RCC 7860 (cell line): ENCODE data around the gene SLC45A3.

ENCODE experiments used
- DNase-seq: peaks from one replicate; pipeline ENCODE4 v3.0.0-alpha.2; 2015; ENCODE audit warnings: low spot score
- FAIRE-seq: peaks from 2 replicates; lab custom pipeline; 2012; peaks lifted over from hg19 to GRCh38; lab: Jason Lieb, UNC

SLC45A3 gene

DNA sequence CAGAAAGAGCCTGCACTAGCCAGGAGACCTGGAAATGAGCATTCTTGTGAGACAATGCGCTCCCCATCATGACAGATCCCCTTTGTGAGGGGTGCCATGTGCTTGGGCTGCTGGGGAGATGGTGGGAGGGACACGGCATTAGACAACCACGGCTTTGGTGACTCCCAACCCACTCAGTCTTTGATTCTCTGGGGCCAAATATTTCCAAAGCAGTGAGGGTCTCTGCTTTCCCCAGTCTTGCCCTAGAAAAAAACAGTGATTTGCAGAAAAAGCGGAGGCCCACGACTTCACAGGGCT, 10.2 kb downstream of the SLC45A3 start:
- no peak for FAIRE-seq
- no peak for DNase-seq

DNA sequence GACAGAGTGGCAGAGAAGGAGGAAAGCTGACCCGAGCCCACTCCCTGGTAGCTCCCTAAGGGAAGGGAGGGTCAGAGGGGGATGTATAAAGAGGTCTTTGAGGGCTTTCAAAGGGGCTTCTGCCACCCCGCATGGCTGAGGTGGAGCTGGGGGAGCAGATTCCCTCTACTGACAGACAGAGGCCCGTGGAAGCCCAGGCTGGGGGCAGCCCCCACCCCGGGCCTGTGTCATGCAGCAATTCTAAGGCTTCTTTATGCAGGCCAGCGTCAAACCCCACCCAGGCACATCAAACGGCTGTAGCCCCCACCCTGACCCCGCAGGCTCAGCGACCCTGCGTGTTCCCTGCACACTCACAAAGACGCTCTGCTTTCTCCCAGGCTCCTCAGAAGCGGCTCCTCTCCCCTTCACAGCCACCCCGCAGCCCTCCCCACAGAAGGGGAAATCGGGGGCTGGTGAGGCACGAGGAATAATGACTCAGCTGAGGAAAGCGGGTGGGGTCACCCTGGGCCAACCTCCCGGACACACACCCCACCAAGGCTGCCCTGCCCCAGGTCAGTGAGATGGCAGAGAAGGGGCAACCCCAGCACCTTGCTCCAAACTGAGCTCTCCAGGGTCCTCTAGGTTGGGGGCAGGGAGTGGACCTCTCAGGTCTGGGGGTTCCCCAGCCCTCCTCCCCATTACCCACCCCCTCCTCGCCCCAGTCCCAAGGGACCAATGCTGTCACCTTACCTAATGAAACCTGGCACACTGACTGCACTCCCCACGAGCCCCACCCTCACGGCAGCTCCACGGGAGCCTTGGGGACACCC, 10.8 kb downstream of the SLC45A3 start:
- DNase-seq (no peak), FAIRE-seq (no peak)

DNA sequence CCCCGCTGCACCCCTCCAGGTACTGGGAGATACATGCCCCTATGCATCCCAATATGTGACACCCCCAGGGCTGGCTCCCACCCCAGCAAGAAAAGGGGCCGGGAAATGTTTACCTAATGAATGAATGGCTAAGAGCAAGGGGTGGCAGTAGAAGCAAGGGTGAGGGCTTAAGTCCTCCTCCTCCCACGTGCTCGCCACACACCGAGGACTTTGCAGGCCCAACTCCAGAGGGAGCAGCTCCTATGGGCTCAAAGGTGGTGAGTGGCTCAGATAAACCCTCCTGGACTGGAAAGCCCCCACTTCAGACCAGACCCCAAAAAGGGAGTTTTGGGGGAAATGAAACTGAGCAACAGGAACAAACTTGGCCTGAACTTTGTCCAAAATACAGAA, 11.4 kb downstream of the SLC45A3 start:
- DNase-seq, result no peak
- FAIRE-seq, result no peak

DNA sequence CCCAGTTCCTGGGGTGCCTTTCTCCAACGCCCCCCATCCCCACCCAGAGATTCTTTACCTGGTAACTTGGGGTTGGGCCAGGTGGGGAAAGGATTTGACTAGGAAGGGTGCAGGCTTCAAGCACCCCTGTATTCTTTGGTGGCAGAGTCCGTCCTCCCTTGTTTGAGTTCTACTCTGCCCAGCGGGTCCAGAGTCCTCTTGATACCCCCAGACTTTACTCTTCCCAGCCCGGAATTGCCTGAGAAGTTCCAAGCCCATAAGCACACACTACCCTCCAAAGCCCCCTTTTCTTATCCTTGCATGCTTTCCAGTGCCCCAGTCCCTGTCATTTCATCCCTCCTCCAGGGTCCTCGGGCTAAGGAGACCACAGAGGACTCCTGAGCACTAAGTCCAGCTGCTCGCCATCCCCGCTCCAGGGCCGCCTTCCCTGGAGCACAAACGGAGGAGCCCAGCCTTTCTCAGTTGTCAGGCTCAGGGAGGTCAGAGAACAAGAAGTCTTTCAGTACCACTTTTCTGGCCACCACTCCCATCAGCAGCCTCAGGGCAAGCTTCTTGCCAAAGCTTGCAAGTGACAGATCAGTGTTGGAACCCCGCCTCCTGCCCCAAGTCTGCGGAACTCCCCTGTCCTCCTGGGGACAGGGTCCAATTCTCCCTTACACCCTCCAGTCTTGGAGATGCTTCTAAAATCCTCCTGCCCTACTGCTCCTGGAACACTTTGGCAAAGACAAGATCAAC, 12.2 kb downstream of the SLC45A3 start:
- FAIRE-seq, result no peak
- no peak for DNase-seq

DNA sequence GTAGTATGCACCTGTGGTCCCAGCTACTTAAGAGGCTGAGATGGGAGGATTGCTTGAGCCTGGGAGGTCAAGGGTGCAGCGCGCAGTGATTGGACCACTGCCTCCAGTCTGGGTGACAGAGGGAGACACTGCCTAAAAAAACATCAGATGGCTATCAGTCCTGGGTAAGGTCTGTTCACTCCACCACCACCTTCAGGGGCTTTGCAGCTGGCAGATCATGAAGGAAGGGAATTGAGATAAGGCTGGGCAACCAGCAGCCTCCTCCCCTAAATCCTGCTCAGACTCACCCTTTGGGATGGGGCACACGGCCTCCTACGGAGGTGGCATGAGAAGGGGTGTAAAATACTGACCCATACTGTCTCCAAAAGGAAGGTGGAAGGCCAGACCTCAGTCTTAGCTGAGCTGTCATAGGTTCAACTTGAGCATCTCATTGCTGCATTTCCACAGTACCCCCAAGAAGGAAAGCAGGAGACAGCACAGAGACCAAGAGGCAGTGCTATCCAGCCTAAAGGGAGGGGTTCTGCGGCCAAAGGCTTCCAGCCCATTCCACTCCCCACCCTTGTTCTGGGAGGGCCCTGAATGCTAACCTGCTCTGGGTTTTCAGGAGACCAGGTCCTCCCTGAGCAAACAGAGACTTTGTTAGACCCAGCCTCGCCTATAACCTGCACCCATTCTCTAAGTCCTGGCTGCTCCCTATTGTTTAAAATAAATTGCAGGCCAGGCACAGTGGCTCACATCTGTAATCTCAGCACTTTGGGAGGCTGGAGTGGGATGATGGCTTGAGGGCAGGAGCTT, 13.7 kb downstream of the SLC45A3 start:
- DNase-seq (no peak), FAIRE-seq (no peak)

DNA sequence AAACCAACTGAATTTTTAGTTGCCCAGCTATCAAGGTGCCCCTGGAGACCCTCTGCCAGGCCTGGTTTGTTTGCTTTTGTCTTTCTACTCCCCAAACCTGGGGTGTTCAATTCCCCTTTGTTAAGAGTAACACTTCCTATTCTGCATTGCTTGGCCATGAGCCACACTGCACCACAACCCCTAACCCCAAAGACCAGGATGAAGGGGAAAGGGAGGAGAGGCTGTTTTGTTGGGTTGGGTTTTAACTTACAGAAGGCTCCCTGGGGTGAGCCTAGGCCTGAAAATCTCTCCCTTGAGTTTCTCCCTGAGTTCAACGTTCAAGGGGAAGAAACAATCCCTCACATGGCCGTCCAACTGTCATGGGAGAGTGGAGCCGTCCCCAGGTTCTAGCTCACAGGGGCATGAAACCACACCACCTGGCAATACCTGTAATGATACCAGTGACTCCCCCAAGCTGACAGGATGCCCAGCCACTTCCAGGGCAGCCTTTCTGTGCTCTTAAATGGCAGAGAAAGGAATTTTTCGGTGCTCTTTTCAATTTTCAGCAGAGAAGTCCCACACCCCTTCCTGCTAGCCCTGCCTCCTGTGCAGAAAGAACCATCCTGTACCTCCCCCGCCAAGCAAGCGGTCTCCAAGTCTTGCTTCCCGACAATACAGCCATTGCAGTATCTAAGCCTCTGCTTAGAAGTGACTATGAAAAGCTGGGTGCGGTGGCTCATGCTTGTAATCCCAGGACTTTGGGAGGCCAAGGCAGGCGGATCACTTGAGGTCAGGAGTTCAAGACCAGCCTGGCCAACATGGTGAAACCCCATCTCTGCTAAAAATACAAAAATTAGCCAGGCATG, 14.9 kb downstream of the SLC45A3 start:
- no peak for FAIRE-seq
- no peak for DNase-seq

DNA sequence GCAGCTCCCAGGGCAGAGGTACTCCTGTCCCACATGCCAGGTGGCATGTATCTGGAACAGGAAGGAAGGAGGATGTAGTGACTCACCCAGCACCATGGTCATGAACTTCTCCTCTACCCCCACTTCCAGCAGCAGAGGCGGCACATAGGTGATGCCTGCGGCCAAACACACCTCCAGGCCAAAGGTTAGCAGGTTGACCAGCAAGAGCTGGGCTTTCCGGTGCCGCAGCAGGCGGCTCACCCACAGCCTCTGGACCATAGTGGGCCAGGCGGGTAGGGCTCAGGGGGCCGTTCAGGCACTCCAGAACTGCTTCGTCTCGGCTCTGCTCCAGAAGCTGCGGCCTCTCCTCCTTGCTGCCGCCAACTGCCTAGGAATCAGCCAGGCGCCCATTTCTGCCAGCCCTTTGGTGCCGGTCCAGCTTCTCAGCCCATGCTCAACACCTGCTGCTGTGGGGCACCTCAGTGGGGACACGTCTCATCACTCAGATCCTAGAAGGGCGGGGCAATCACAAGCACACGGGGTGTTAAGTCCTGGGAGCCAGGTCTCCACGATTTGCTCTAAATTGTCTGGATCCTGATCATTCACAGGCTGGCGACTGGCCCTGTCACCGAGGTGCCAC, 15.8 kb downstream of the SLC45A3 start:
- FAIRE-seq (no peak), DNase-seq (peak; percentile 17)

DNA sequence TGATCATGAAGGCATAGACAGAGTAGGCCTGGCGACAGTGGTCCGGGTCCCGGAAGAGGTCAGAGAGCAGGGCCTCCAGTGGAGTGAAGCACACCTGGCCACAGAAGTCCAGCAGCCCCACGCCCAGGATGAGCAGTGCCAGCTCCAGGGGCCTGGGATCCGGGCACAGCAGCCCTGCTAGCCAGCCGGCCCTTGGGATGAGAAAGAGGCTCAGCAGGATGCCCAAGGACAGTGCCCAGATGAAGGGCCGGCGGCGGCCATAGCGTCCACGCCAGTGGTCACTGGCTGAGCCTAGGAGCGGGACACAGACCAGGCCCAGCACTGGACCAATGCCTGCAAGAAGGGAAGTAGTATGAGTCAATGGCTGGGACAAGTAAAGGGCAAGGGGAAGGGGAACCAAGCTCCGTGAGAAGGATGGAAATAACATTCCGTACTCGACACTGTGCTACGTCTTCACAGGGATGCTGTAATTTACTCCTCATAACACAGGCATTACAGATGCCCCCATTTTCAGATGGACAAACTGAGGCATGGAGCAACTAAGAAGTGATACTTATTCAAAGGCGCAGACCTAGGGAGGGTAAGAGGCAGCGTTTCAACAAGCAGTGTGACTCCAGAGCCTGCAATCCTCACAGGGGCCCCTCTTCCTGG, 16.9 kb downstream of the SLC45A3 start:
- FAIRE-seq, result no peak
- DNase-seq, result no peak

DNA sequence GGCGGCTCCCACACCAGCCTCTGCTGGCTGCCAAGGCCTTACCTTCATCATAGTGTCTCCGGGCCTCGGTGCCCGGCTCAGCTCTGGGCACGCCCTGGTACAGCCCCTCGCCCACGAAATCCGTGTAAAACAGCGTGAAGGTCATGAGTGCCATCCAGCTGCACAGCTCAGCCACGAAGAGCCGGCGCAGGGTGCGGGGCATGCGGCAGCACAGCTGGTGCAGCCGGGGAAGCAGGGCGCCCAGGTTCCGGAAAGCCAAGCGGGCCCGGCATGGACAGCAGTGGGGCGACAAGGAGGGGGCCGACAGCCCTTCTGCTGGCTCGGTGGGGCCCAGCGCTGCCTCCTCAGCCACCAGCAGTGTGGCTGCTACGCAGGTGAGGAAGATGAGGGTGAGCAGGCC, 17.5 kb downstream of the SLC45A3 start:
- DNase-seq (no peak), FAIRE-seq (no peak)

DNA sequence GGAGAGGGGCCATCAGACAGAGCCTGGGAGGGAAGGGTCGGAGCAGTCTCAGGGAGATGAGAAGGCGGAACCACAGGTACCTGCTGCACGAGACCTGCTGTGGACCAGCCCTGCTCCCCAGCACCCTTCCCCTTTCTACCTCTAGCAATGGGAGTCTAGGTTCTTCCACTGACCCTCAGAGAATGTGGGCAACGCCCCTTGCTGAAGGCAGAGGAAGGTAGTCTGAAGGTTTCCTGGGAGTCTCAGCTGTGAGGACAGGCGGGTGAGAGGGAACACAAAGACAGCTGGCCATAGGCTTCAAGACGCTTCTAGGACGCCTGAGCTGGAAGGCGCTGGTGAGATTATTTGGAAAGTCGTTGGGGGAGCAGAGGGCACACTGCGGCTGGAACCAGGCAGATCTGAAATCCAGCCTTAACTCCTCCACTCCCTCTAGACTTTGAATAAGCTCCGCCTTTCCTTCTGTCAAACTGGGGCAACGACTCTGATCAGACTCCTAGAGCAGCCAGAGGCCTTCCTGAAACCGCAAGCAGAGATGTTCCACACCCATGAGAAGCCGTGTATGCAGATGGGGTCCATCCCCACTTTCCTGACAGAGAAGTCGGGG, 18.1 kb downstream of the SLC45A3 start:
- no peak for DNase-seq
- no peak for FAIRE-seq

DNA sequence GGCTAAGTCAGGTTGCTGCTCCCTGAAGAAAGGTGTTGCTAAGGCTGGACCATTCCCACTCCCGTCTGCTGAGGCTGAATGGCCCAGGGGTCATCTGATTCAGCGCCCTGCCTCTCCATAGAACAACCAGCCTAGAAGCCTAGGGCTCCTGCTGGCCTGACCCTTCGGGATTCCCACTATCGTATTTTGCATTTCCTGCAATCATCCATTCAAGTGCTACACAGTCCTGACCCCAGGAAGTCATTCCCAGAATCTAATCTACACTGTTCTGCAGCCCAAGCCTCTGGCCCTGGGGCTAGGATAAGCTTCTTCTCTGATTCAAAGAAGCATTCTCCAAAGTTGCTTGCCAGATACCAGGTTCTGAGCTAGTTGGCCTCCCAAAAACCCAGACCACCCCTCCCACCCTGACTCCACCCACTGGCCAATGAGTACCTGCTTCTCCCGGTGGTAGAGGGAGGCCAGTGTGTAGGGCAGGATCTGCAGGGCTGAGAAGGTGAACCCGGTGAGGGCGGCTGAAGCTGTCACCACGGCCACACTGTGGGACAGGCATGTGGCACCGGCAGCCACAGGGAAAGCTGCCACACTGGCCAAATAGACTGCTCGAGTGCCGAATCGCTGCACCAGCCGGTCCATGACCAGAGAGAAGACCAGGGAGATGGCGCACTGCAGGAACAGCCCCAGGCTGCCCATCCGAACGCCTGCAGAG, 18.7 kb downstream of the SLC45A3 start:
- DNase-seq, result no peak
- FAIRE-seq, result no peak

DNA sequence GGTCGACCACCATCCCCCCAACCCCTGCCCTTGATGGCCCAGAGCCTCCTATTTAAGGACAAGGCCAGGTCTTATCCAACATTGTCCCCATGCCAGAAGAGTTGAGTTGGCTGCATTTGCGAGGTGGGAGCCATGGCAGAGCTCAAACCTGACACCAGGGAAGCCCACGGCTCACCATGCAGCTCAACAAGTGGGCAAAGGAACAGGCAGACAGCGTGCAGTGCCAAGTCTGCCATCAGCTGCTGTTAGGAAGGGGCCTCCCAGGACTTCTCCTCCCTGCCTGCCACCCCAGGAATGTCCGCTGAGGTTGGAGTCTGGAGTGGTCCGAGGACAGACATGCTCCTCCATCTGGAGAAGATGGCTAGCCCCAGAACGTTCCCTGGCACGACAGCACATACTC, 19.9 kb downstream of the SLC45A3 start:
- DNase-seq, result no peak
- FAIRE-seq, result no peak

DNA sequence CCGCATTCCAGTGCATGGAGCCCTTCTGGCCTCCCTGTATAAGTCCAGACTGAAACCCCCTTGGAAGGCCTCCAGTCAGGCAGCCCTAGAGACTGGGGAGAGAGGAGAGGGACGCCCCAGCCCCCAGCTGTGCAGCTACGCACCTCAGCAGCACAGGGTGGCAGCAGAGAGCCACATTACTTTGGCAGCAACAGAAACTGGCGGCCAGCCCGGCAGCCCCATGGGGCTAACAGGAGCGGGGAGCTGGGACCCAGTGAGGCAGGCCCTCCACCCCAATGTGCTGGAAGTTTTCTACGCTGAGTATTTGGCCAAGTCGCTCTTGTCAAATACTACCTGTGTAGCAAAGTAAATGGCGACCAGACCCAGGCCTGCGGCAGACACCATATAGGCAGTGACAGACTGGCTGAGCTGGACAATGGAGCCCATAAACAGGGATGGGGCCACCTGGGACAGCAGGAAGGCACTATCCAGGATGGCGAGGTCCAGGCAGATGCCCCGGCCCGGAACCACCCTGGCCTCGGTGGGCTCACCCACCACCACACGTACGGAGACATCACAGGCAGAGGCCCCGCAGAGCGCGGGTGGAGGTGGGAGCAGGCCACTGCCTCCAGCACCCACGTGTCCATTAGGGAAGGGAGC, 21.2 kb downstream of the SLC45A3 start:
- FAIRE-seq (no peak), DNase-seq (peak; percentile 36)

DNA sequence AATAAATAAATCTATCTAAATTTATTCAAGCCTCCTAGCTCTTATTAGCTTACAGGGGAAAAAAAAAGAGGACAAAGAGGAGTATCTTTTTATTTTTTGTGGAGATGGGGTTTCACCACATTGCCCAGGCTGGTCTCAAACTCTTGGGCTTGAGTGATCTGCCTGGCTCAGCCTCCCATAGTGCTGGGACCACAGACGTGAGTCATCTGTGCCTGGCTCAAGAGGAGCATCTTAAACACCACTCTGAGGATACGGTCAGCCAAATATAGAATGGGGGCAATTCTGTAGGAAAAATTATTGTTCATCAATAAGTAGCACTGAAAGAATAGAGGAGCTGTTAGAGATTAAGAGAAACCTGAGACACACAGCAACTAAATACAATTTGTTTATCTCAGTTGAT, 24.1 kb downstream of the SLC45A3 start:
- no peak for DNase-seq
- no peak for FAIRE-seq

DNA sequence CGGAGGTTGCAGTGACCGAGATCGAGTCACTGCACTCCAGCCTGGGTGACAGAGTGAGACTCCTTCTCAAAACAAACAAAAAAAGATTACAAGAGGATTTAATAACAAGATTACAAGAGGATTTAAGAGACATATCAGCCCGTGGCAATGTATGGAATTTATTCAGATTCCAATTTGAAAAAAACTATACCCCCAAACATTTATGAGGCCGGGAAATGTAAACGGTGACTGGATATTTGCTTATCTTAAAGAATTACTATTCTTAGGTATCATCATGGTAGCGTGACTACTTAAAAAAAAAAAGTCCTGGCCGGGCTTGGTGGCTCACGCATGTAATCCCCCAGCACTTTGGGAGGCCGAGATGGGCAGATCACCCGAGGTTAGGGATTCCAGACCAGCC, 27.3 kb downstream of the SLC45A3 start:
- FAIRE-seq, result no peak
- DNase-seq, result no peak

DNA sequence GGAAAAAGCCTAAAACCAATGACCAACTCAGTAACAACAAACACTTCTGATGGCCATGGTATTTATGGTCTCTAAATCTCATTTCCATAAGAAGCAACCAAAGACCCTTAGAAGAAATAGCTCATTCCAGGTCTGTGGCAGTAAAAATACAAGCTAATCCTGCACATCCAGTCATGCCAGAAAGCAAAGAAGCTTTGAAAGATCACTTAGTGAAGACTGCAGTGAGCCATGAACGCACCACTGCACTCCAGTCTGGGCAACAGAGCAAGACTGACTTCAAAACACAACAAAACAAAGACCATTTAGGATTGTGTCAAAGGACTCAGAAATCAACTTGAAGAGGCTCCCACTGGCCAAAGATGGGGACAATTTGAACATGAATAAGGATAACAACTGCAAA, 30.1 kb downstream of the SLC45A3 start:
- no peak for DNase-seq

DNA sequence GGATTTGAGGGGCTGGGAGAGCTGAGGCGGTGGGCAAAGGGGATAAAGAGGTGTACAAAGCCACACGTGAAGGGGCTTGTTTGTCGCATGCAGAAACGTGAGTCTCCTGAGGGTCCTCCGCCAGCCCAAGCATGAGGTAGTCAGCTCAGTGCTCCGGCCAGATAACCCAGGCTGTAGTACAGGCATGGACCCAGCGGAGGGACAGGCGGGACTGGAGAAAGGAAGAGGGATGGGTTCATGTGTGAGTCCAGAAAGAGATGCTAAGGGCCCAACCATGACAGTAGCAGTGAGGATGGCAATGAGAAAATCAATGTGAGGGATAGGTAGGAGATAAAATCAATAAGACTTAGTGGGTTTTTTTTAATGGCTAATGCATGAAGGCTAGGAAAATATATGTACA, 34.8 kb downstream of the SLC45A3 start:
- DNase-seq (no peak), FAIRE-seq (no peak)

More for the DNA sequence above, 30.1 kb downstream of the SLC45A3 start:
- no peak for FAIRE-seq

DNA sequence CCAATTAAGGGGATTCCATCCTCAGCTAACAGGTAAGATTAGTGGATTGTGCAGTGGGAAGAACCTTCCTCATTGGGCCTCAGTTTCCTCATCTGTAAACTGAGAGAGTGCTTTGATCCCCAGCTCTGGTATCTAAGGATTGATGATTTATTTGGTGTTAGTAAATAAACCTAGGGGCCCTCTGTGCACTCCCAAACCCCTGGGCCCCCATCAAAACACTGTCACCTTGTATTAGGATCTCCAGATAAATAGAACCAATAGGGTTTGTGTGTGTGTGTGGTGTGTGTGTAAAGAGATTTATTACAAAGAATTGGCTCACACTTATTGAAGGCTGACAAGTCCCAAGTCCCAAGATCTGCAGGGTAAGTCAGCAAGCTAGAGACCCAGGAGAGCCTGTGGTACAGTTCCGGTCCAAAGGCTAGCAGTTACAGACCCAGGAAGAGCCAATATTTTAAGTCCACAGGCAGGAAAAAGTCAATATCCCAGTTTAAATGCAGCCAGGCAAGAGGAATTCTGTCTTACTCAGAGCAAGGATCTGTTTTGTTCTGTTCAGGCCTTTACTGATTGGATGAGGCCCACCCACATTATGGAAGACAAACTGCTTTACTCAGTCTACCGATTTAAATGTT, 37.5 kb downstream of the SLC45A3 start:
- no peak for FAIRE-seq
- no peak for DNase-seq
